ENCODE measurements around the gene CUEDC1.
"Not testable (repeated sequence)": the region's sequence is repeated elsewhere in the genome, so short reads cannot be mapped to it uniquely, and the experiment has no call there.

The CUEDC1 gene

DNA sequence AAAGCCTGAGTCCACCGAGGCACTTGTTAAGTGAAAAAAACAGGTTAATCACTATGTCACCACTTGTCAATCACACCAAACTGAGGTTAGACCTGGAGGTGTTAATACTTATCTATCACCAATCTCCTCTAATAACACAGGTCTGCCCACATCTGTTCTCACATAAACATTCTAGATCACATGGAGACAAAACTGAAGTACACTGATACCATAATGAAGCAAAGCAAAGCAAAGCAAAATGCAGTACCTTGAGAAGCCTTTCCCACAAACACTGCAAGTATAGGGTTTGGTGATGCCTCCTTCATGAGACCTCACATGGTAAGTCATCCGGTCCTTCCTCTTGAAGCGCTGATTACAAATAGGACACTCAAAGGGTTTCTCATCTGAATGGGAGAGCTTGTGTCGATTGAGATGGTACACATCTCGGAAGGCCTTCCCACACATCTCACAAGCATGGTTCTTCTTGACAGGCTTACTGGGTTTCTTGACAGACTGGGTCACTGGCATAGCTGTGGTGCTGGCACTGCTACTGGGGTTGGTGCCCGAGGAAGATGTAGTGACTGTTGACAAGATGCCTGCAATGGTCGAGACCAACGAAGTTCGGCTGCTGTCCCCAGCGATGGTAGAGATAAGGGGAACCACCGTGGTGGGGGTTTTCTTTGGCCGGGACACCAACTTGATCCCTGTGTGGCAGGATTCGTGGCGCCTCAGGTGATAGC lies 27.4 kb upstream of the CUEDC1 start:
- H3K4me2 ChIP-seq (ENCODE audit: low read length) = no peak overlapping the region
- H3K9ac ChIP-seq (ENCODE audit: low read depth, low read length) = no peak overlapping the region
- H3K9me3 ChIP-seq (replicated peaks; ENCODE audit: low read length) = no peaks in the 10 kb centered on the region
- H3K4me1 ChIP-seq (ENCODE audit: control insufficient read depth, insufficient read depth, low read length) = peaks cover 33% of the 10 kb centered on the region
- H3K27me3 ChIP-seq (ENCODE audit: control insufficient read depth, insufficient read depth, low read length) = no peaks in the 10 kb centered on the region
- H3K36me3 ChIP-seq (ENCODE audit: insufficient read depth, low read length) = peaks cover 48% of the 10 kb centered on the region
- no peak overlapping the region for H3K4me3 ChIP-seq (ENCODE audit: low read length)

DNA sequence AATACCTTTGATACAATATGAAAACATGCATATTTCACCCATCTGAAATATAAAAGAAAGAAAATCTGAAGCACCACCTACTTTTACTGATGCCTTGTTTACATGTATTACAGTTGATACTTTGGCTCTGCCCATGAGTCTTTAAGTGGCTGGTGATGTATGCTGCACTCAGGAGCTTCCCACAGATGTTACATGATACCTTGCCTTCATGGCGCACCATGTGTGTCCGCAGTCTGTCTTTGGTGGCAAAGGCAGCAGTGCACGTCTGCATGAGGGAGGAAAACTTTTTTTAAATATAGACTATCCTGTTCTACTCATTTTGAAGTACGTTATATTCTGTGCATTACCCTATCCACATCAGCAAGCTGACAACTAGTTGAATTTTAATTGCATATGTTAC lies 25.3 kb upstream of the CUEDC1 start:
- peaks cover 25% of the 10 kb centered on the region for H3K4me1 ChIP-seq (ENCODE audit: control insufficient read depth, insufficient read depth, low read length)
- H3K36me3 ChIP-seq (ENCODE audit: insufficient read depth, low read length) = peaks cover 68% of the 10 kb centered on the region
- no peak overlapping the region for H3K4me2 ChIP-seq (ENCODE audit: low read length)
- no peak overlapping the region for H3K9ac ChIP-seq (ENCODE audit: low read depth, low read length)
- H3K27me3 ChIP-seq (ENCODE audit: control insufficient read depth, insufficient read depth, low read length) = no peaks in the 10 kb centered on the region
- H3K9me3 ChIP-seq (replicated peaks; ENCODE audit: low read length) = no peaks in the 10 kb centered on the region
- no peak overlapping the region for H3K4me3 ChIP-seq (ENCODE audit: low read length)

DNA sequence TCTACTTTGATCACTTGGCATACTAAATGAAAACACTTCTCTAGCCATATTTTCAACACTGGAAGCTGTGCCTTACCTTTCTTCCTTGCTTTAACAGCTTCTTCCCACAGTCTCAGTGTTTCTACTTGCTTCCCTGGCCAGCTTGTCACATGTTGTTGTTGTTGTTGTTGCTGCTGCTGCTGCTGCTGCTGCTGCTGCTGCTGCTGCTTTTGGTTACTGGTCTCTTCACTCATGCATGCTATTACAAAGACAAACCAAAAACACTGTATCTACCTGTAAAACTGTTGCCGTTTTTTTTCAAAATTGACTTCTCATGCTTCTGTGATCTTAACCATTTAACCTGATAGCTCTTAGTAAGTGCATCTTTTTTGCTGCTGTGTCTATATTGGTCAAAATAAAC lies 23.9 kb upstream of the CUEDC1 start:
- Histone ChIP-seq H3K9me3 (replicated peaks; ENCODE audit: low read length) (no peaks in the 10 kb centered on the region), H3K9ac (ENCODE audit: low read depth, low read length) (no peak overlapping the region), H3K36me3 (ENCODE audit: insufficient read depth, low read length) (peaks cover 81% of the 10 kb centered on the region), H3K4me1 (ENCODE audit: control insufficient read depth, insufficient read depth, low read length) (peaks cover 14% of the 10 kb centered on the region), H3K27me3 (ENCODE audit: control insufficient read depth, insufficient read depth, low read length) (no peaks in the 10 kb centered on the region), H3K4me2 (ENCODE audit: low read length) (no peak overlapping the region), H3K4me3 (ENCODE audit: low read length) (no peak overlapping the region)

DNA sequence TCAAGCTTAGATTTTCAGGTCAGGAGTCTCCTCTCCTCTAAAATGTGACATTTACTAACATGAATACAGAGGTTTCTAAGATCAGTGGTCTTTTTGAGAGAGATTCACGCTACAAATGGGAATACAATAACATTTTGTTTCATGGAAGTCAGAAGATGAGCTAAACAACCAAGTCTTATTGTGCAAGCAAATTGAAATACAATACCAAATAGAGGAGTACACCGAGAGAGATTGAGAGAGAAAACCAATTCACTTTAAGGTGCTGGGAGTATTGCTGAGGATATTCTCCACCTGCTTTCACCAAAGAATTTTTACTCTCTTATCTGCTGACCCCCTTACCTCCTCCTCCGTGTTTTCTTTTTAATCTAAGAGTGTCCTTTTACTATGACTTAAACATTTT lies 21.4 kb upstream of the CUEDC1 start:
- Histone ChIP-seq H3K4me3 (ENCODE audit: low read length) (no peak overlapping the region), H3K36me3 (ENCODE audit: insufficient read depth, low read length) (peaks cover 79% of the 10 kb centered on the region), H3K4me1 (ENCODE audit: control insufficient read depth, insufficient read depth, low read length) (peaks cover 3% of the 10 kb centered on the region), H3K9ac (ENCODE audit: low read depth, low read length) (no peak overlapping the region), H3K27me3 (ENCODE audit: control insufficient read depth, insufficient read depth, low read length) (no peaks in the 10 kb centered on the region), H3K9me3 (replicated peaks; ENCODE audit: low read length) (no peaks in the 10 kb centered on the region), H3K4me2 (ENCODE audit: low read length) (no peak overlapping the region)

DNA sequence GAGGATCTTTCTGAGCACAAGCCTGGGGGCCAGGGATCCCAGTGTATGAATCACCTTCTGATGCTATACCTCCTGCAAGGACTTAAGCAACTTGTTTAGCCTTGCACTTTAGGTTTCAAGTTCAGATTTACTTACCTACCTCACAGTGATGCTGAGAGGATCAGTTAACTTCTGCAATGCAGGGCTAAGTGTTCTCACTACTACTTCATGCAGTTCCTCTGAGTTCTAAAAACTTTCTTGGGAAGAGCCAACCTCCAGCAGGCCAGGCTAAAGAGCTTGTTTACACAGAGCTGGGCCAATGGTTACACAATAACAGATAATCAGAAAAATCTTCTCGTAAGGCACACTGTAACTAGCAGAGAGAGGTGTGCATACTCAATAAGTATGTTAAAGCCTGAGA lies 19.8 kb upstream of the CUEDC1 start:
- Histone ChIP-seq H3K36me3 (ENCODE audit: insufficient read depth, low read length) (peaks cover 66% of the 10 kb centered on the region), H3K27me3 (ENCODE audit: control insufficient read depth, insufficient read depth, low read length) (no peaks in the 10 kb centered on the region), H3K9me3 (replicated peaks; ENCODE audit: low read length) (no peaks in the 10 kb centered on the region), H3K4me2 (ENCODE audit: low read length) (no peak overlapping the region), H3K4me3 (ENCODE audit: low read length) (no peak overlapping the region), H3K4me1 (ENCODE audit: control insufficient read depth, insufficient read depth, low read length) (peaks cover 13% of the 10 kb centered on the region), H3K9ac (ENCODE audit: low read depth, low read length) (no peak overlapping the region)

DNA sequence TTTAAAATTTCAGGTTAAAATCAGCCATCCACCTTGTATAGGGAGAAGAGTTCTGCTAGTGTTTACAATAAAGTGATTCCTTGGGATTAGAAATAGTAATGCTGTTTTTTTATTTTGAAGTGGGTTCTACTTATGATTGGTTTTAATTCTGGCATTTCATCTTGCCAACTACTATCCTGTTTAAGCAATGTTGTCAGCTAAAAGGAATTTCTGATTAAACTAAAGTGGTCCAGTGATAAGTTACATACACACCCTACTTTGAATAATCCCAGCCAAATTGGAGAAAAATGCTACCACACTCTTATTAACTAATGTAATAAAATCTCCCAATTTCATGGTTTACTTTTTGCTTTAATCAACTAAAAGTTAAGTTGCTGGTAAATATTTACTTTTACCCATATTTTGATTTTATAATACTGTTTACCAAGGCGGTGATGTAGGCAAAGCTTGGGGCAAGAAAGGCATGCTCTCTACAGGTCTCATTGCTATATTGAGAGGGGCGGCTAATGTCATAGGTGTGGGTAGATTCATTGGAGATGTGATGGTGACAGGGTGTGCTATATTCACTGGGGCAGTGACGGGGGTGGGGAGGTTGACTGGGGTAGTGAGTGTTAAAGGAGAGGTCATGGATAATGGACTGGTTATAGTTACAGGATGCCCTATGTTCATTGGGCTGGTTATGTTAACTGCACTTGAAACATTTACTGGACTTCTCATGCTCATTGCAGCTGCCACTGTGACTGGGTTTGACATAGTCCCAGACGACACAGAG lies 19.0 kb upstream of the CUEDC1 start:
- H3K4me2 ChIP-seq (ENCODE audit: low read length); H3K9me3 ChIP-seq (replicated peaks; ENCODE audit: low read length); H3K27me3 ChIP-seq (ENCODE audit: control insufficient read depth, insufficient read depth, low read length); H3K9ac ChIP-seq (ENCODE audit: low read depth, low read length); H3K4me3 ChIP-seq (ENCODE audit: low read length): not testable (repeated sequence)
- Histone ChIP-seq H3K36me3 (ENCODE audit: insufficient read depth, low read length) (peaks cover 58% of the 10 kb centered on the region), H3K4me1 (ENCODE audit: control insufficient read depth, insufficient read depth, low read length) (peaks cover 13% of the 10 kb centered on the region)

DNA sequence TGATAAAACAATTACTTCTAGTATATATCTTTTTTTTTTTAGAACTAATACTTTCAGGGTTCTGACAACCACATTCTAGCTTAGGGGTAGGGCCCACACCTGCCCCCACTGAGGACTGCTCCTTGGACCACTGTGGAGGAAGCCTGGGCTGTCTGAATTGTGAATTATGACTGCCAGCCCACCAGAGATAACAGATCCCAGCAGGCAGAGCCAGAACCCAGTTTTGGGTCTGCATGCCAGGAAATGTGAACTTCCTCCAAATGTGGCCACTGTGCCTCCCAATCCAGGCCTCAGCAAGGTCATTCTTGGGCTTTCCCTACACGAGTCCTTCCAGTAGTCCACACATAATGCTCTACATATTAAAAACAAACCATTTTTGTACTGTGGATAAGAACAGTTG lies 16.9 kb upstream of the CUEDC1 start:
- H3K36me3 ChIP-seq (ENCODE audit: insufficient read depth, low read length) = peaks cover 42% of the 10 kb centered on the region
- H3K4me3 ChIP-seq (ENCODE audit: low read length) = no peak overlapping the region
- no peak overlapping the region for H3K4me2 ChIP-seq (ENCODE audit: low read length)
- H3K9ac ChIP-seq (ENCODE audit: low read depth, low read length) = no peak overlapping the region
- H3K4me1 ChIP-seq (ENCODE audit: control insufficient read depth, insufficient read depth, low read length) = peaks cover 13% of the 10 kb centered on the region
- no peaks in the 10 kb centered on the region for H3K27me3 ChIP-seq (ENCODE audit: control insufficient read depth, insufficient read depth, low read length)
- no peaks in the 10 kb centered on the region for H3K9me3 ChIP-seq (replicated peaks; ENCODE audit: low read length)

DNA sequence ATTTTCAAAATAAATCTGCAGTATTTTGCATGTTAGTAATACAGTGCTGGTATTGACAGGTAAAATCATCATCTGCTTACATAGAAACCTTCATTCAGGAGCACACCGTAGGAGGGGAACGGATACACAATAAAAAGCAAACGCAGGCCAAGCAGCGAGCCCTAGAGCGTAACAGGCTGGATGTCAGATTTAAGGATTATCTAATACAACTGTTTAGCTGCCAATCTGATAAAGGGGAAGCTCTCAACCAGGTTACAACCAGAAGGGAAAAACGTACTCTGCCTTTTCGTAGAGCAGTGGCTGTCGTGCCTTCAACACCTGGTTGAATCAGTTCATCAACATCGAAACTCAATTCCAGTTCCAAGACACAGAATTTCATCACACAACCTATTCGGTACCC lies 16.4 kb upstream of the CUEDC1 start:
- H3K36me3 ChIP-seq (ENCODE audit: insufficient read depth, low read length) = peaks cover 36% of the 10 kb centered on the region
- H3K9ac ChIP-seq (ENCODE audit: low read depth, low read length) = no peak overlapping the region

DNA sequence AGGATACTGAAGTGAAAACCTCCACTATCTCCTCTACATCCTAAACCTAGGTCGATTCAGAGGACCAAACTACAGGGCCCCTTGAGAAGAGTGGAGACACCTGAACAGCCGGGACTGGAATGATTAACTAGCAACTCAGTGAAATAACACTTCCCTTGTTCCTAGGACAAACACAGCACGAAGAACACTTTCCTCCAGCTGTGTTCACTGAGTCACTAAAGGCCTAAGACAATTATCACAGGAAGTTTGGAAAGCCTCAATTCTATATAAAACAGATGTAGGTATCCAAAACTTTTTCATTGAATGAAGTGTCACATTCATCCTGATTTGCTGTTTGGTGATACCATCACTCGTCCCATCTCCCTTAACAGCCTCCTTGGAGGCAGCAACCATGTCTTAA lies 15.5 kb upstream of the CUEDC1 start:
- Histone ChIP-seq H3K9ac (ENCODE audit: low read depth, low read length) (no peak overlapping the region), H3K4me3 (ENCODE audit: low read length) (no peak overlapping the region), H3K4me1 (ENCODE audit: control insufficient read depth, insufficient read depth, low read length) (peaks cover 13% of the 10 kb centered on the region), H3K36me3 (ENCODE audit: insufficient read depth, low read length) (peaks cover 28% of the 10 kb centered on the region), H3K9me3 (replicated peaks; ENCODE audit: low read length) (no peaks in the 10 kb centered on the region), H3K27me3 (ENCODE audit: control insufficient read depth, insufficient read depth, low read length) (no peaks in the 10 kb centered on the region), H3K4me2 (ENCODE audit: low read length) (no peak overlapping the region)

More for the DNA sequence above, 16.4 kb upstream of the CUEDC1 start:
- no peaks in the 10 kb centered on the region for H3K9me3 ChIP-seq (replicated peaks; ENCODE audit: low read length)
- no peaks in the 10 kb centered on the region for H3K27me3 ChIP-seq (ENCODE audit: control insufficient read depth, insufficient read depth, low read length)
- H3K4me3 ChIP-seq (ENCODE audit: low read length) = no peak overlapping the region
- no peak overlapping the region for H3K4me2 ChIP-seq (ENCODE audit: low read length)
- H3K4me1 ChIP-seq (ENCODE audit: control insufficient read depth, insufficient read depth, low read length) = peaks cover 13% of the 10 kb centered on the region

DNA sequence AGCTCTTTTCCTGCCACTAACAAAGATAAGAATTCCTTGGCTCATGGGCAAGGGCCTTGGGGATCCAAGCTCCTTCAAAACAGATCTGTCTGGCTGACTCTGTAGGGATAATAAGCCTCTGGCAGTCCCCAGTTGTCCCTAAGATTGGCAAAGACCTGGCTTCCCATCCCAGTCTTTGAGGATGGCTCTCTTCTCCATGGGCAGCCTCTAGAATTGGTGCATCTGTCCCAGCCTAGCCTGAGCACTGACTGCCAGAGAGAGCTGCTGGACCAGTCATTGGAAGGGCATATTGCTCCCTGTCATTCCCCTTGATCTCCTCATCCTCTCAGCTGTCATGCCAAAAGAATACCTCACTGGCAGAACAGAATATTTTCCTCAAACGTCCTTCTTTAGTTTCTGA lies 13.2 kb upstream of the CUEDC1 start:
- no peak overlapping the region for H3K9ac ChIP-seq (ENCODE audit: low read depth, low read length)
- H3K9me3 ChIP-seq (replicated peaks; ENCODE audit: low read length) = no peaks in the 10 kb centered on the region
- no peak overlapping the region for H3K4me3 ChIP-seq (ENCODE audit: low read length)
- H3K36me3 ChIP-seq (ENCODE audit: insufficient read depth, low read length) = peaks cover 9% of the 10 kb centered on the region
- H3K4me1 ChIP-seq (ENCODE audit: control insufficient read depth, insufficient read depth, low read length) = peaks cover 10% of the 10 kb centered on the region
- H3K27me3 ChIP-seq (ENCODE audit: control insufficient read depth, insufficient read depth, low read length) = no peaks in the 10 kb centered on the region
- no peak overlapping the region for H3K4me2 ChIP-seq (ENCODE audit: low read length)

DNA sequence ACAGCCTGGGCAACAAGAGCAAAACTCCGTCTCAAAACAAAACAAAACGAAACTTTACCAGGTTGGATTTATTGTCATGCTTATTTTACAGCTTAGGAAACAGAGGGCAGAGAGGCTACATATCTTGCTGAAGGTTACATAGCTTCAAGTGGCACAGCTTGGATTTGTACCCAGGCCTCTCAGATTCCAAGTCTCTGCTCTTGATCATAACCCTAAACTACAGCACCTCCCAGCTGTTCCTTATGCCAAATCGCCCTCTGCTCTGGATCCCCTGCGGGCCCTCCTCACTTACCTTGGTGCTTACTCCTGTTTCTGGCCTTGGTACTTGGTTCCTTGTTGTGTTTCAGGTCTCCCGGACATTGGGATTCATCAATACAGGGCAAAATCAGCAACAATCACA lies 11.7 kb upstream of the CUEDC1 start:
- no peak overlapping the region for H3K9ac ChIP-seq (ENCODE audit: low read depth, low read length)
- H3K9me3 ChIP-seq (replicated peaks; ENCODE audit: low read length) = no peaks in the 10 kb centered on the region
- H3K36me3 ChIP-seq (ENCODE audit: insufficient read depth, low read length) = no peaks in the 10 kb centered on the region
- H3K4me3 ChIP-seq (ENCODE audit: low read length) = no peak overlapping the region
- H3K4me1 ChIP-seq (ENCODE audit: control insufficient read depth, insufficient read depth, low read length) = peaks cover 10% of the 10 kb centered on the region
- no peak overlapping the region for H3K4me2 ChIP-seq (ENCODE audit: low read length)
- no peaks in the 10 kb centered on the region for H3K27me3 ChIP-seq (ENCODE audit: control insufficient read depth, insufficient read depth, low read length)

DNA sequence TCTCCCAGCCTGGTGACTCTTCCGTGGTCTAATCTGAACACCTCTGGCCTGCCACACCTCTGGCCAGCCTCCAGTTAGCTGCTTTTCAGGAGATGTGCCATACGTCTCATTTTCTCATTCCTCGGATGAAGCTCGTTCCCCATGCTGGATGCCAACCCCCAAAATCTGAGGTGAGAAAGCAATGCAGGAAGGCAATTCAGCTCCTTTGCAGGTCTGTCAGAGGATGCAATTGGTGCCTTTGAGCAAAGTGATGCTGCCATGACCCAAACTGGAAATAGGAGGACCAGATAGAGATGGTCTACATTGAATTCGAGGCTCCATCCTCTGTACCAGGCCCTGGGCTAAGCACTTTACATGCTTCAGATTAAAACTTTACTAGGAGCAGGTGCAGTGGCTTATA lies 11.0 kb upstream of the CUEDC1 start:
- Histone ChIP-seq H3K4me1 (ENCODE audit: control insufficient read depth, insufficient read depth, low read length) (peaks cover 10% of the 10 kb centered on the region), H3K36me3 (ENCODE audit: insufficient read depth, low read length) (no peaks in the 10 kb centered on the region), H3K27me3 (ENCODE audit: control insufficient read depth, insufficient read depth, low read length) (no peaks in the 10 kb centered on the region), H3K4me3 (ENCODE audit: low read length) (no peak overlapping the region), H3K9me3 (replicated peaks; ENCODE audit: low read length) (no peaks in the 10 kb centered on the region), H3K4me2 (ENCODE audit: low read length) (no peak overlapping the region), H3K9ac (ENCODE audit: low read depth, low read length) (no peak overlapping the region)

Data from skeletal muscle satellite cell (primary cell).